ENCODE data around the gene DHRS7. TPM values are rescaled to one million over a fixed set of nuclear protein-coding genes. Genes with fewer than 3 reads are reported as not detected.
A peak's percentile ranks its signal among the peaks of the same experiment; 100 is the strongest.

Gene DHRS7
- polyA plus RNA-seq, 1 of the 3 experiments (the other 2 are of a cell fraction), result 88.7 TPM

GRCh38 chr14:60189923-60190840 lies 25.0 kb upstream of the DHRS7 start (continued):
- 0 out of 2 replicates have a peak, but pooled peaks have one; percentile 44 for TF ChIP-seq FOSL2 (IDR thresholded peaks at IDR 0.05; ENCODE audit: borderline replicate concordance, low read depth)

- Histone ChIP-seq H3K9me2 (no peaks in the 10 kb centered on the region), H3K27me3 (ENCODE audit: insufficient read depth) (no peaks in the 10 kb centered on the region), H3F3A (replicated peaks; ENCODE audit: insufficient read depth) (no peaks in the 10 kb centered on the region), H2AFZ (ENCODE audit: low read depth) (no peak overlapping the region), H3K36me3 (replicated peaks in 1 of 2; ENCODE audit: control insufficient read depth in 1 of 2, insufficient read depth in 2 of 2, low read length in 1 of 2) (no peaks in the 10 kb centered on the region), H3K9ac (no peak overlapping the region), H3K4me2 (no peak overlapping the region), H3K4me1 (ENCODE audit: control insufficient read depth in 1 of 2, insufficient read depth in 2 of 2, low read depth in 1 of 2, low read length in 1 of 2) (peaks cover 4 to 6% of the 10 kb centered on the region in 2 experiments; a peak in 2 of 4 replicates), H3K9me3 (no peaks in the 10 kb centered on the region), H3K79me2 (ENCODE audit: insufficient read depth) (no peaks in the 10 kb centered on the region), H4K20me1 (ENCODE audit: insufficient read depth) (no peaks in the 10 kb centered on the region), H3K4me3 (ENCODE audit: low read depth in 2 of 2, low read length in 1 of 2) (no peak overlapping the region), H3K27ac (ENCODE audit: low read depth in 2 of 2, low read length in 1 of 2) (no peak overlapping the region)
- DNase-seq, result no peak
- 53% methylated on average over 1 of the region's 1 CpG for WGBS (ENCODE audit: low lambda C conversion rate)
- ChIA-PET POLR2A (no interaction called here), CTCF (interaction anchor here (1.0 to 2.2 kb wide), 5 partner anchors 16 to 376 kb away, joined by 3 to 16 read pairs (median 4); no protein-coding TSS in a partner anchor)
- no peak for TF ChIP-seq FOXJ3 (CRISPR knock-in tag; IDR thresholded peaks at IDR 0.05)
- no peak for TF ChIP-seq MAX (IDR thresholded peaks at IDR 0.05; ENCODE audit: low read depth)
- no peak for TF ChIP-seq YY1 (IDR thresholded peaks at IDR 0.05; ENCODE audit: low read depth)
- TF ChIP-seq PBX3 (IDR thresholded peaks at IDR 0.05), result no peak
- no peak for TF ChIP-seq JUND (IDR thresholded peaks at IDR 0.05)
- no peak for TF ChIP-seq GABPA (IDR thresholded peaks at IDR 0.05; ENCODE audit: low read depth)
- TF ChIP-seq ZBTB33 (IDR thresholded peaks at IDR 0.05; ENCODE audit: borderline replicate concordance, low read depth), result no peak
- TF ChIP-seq RAD21 (IDR thresholded peaks at IDR 0.05; ENCODE audit: low read length), result no peak
Measured at GRCh38 chr14:60188696-60189095, 23.5 kb upstream of the DHRS7 start.

- H3K9me3 ChIP-seq, result no peaks in the 10 kb centered on the region
- TF ChIP-seq YY1 (IDR thresholded peaks at IDR 0.05; ENCODE audit: low read depth), result no peak
- no peak for TF ChIP-seq PBX3 (IDR thresholded peaks at IDR 0.05)
- TF ChIP-seq MAX (IDR thresholded peaks at IDR 0.05; ENCODE audit: low read depth), result no peak
- TF ChIP-seq SMC3 (IDR thresholded peaks at IDR 0.05; ENCODE audit: low read depth, low read length), result no peak
- no peak for TF ChIP-seq RXRA (IDR thresholded peaks at IDR 0.05; ENCODE audit: borderline replicate concordance, low read depth)
- no peak for TF ChIP-seq TCF12 (IDR thresholded peaks at IDR 0.05)
- no peak for TF ChIP-seq ZBTB33 (IDR thresholded peaks at IDR 0.05; ENCODE audit: borderline replicate concordance, low read depth)
- TF ChIP-seq ELF1 (IDR thresholded peaks at IDR 0.05), result no peak
- TF ChIP-seq CTCF (IDR thresholded peaks at IDR 0.05), result peak; percentile 32; the same call in 1 of the 2 replicates
- no peak for TF ChIP-seq NFIC (IDR thresholded peaks at IDR 0.05; ENCODE audit: borderline replicate concordance)
Measured at GRCh38 chr14:60188115-60188514, 22.9 kb upstream of the DHRS7 start.

More at GRCh38 chr14:60188115-60188514, 22.9 kb upstream of the DHRS7 start:
- Histone ChIP-seq H3F3A (replicated peaks; ENCODE audit: insufficient read depth) (no peaks in the 10 kb centered on the region), H3K36me3 (replicated peaks in 1 of 2; ENCODE audit: control insufficient read depth in 1 of 2, insufficient read depth in 2 of 2, low read length in 1 of 2) (no peaks in the 10 kb centered on the region), H3K4me1 (ENCODE audit: control insufficient read depth in 1 of 2, insufficient read depth in 2 of 2, low read depth in 1 of 2, low read length in 1 of 2) (peaks cover 5 to 6% of the 10 kb centered on the region in 2 experiments; a peak in 2 of 4 replicates), H3K27ac (ENCODE audit: low read depth in 2 of 2, low read length in 1 of 2) (no peak overlapping the region), H3K79me2 (ENCODE audit: insufficient read depth) (no peaks in the 10 kb centered on the region), H4K20me1 (ENCODE audit: insufficient read depth) (no peaks in the 10 kb centered on the region), H2AFZ (ENCODE audit: low read depth) (no peak overlapping the region), H3K9ac (no peak overlapping the region), H3K4me3 (ENCODE audit: low read depth in 2 of 2, low read length in 1 of 2) (no peak overlapping the region), H3K9me2 (no peaks in the 10 kb centered on the region), H3K27me3 (ENCODE audit: insufficient read depth) (no peaks in the 10 kb centered on the region), H3K4me2 (no peak overlapping the region)
- POLR2A ChIA-PET, result no interaction called here
- WGBS (ENCODE audit: low lambda C conversion rate), result 55% methylated on average over 3 of the region's 3 CpGs
- no peak for DNase-seq
- CTCF ChIA-PET, result interaction anchor here (0.9 to 8.4 kb wide), 7 partner anchors 15 to 377 kb away, joined by 3 to 100 read pairs (median 4); no protein-coding TSS in a partner anchor

All from SK-N-SH (cell line).